ENCODE measurements around the gene ATP6V0C. TPM values are rescaled to one million over a fixed set of nuclear protein-coding genes. Genes with fewer than 3 reads are reported as not detected.
A peak's percentile ranks its signal among the peaks of the same experiment; 100 is the strongest.

Gene ATP6V0C
- total and polyA plus RNA-seq, 2 experiments from 2014 or later, result 81.4 to 375 TPM

GRCh38 chr16:2466667-2467527, 46.9 kb upstream of the ATP6V0C start:
- 86% methylated on average over 29 of the region's 29 CpGs for WGBS (ENCODE audit: low lambda C conversion rate, missing lambda C conversion rate)
- H3K4me1 ChIP-seq (ENCODE audit: insufficient read depth), result peaks cover 45% of the 10 kb centered on the region
- no peak overlapping the region for H2AFZ ChIP-seq
- H3K4me2 ChIP-seq, result peak overlapping the region; percentile 98
- H3K27ac ChIP-seq, result peak overlapping the region; percentile 67
- H3K9me3 ChIP-seq (ENCODE audit: low read depth), result no peaks in the 10 kb centered on the region
- H3K9me2 ChIP-seq (replicated peaks; ENCODE audit: insufficient read depth), result no peaks in the 10 kb centered on the region
- H3K36me3 ChIP-seq (replicated peaks; ENCODE audit: insufficient read depth, low read depth), result no peaks in the 10 kb centered on the region
- peaks cover 8% of the 10 kb centered on the region for H3K27me3 ChIP-seq
- H3K79me2 ChIP-seq, result no peaks in the 10 kb centered on the region
- DNase-seq (ENCODE audit: low spot score), result no peak
- no peak overlapping the region for H3K4me3 ChIP-seq
- no peaks in the 10 kb centered on the region for H4K20me1 ChIP-seq (ENCODE audit: insufficient read depth, poor library complexity, severe bottlenecking)
- TF ChIP-seq EZH2phosphoT487 (IDR thresholded peaks at IDR 0.05; ENCODE audit: low read depth, severe bottlenecking, unreplicated experiment) (no peak), EZH2 (IDR thresholded peaks at IDR 0.05; ENCODE audit: borderline replicate concordance) (no peak)
- TF ChIP-seq, protein P1, sequence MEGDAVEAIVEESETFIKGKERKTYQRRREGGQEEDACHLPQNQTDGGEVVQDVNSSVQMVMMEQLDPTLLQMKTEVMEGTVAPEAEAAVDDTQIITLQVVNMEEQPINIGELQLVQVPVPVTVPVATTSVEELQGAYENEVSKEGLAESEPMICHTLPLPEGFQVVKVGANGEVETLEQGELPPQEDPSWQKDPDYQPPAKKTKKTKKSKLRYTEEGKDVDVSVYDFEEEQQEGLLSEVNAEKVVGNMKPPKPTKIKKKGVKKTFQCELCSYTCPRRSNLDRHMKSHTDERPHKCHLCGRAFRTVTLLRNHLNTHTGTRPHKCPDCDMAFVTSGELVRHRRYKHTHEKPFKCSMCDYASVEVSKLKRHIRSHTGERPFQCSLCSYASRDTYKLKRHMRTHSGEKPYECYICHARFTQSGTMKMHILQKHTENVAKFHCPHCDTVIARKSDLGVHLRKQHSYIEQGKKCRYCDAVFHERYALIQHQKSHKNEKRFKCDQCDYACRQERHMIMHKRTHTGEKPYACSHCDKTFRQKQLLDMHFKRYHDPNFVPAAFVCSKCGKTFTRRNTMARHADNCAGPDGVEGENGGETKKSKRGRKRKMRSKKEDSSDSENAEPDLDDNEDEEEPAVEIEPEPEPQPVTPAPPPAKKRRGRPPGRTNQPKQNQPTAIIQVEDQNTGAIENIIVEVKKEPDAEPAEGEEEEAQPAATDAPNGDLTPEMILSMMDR (IDR thresholded peaks at IDR 0.05; ENCODE audit: poor library complexity), result no peak

DNA sequence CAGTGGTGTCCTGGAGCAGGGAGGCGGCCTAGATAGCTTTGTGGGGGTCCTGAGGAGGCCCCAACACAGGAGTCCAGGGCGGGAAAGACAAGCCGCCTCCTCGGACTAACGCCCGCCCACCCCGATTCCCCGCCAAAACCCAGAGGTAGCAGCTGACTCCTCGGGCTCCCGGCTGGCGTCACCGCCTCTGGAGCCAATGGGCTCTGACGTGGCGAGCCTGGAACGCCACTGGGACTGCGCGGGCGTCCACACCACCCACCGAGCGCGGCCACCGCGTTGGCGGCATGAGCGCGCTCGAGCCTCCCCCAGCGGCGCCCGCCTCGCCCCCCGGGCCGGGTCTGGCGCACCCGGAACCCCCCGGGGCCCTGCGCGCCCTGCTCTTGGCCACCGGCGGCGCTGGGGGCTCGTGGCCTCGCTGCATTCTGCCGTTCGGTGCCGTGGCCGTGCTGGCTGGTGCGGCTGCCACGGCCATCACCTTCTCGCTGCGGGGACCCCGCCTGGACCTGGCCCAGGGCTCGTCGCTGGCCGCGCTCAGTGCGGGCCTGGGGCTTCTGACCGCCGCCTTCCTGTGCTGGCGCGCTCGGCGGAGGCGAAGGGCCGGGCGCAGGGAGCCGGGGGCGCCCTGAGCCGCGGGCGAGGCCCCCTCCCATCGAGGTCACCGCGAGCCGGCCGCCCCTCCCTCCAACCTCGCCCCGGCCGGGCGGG, 46.1 kb upstream of the ATP6V0C start:
- peak; percentile 84 for DNase-seq (ENCODE audit: low spot score)
- H3K4me1 ChIP-seq (ENCODE audit: insufficient read depth), result peaks cover 50% of the 10 kb centered on the region
- peak overlapping the region; percentile 93 for H3K27ac ChIP-seq
- peak overlapping the region; percentile 6 for H2AFZ ChIP-seq
- H3K4me2 ChIP-seq, result peak overlapping the region; percentile 98
- no peaks in the 10 kb centered on the region for H3K79me2 ChIP-seq
- H3K27me3 ChIP-seq, result peaks cover 8% of the 10 kb centered on the region
- TF ChIP-seq EZH2 (IDR thresholded peaks at IDR 0.05; ENCODE audit: borderline replicate concordance) (peak; percentile 37), EZH2phosphoT487 (IDR thresholded peaks at IDR 0.05; ENCODE audit: low read depth, severe bottlenecking, unreplicated experiment) (no peak)
- TF ChIP-seq, protein P1 (IDR thresholded peaks at IDR 0.05; ENCODE audit: poor library complexity), result peak; percentile 10
- H4K20me1 ChIP-seq (ENCODE audit: insufficient read depth, poor library complexity, severe bottlenecking), result no peaks in the 10 kb centered on the region
- H3K9me2 ChIP-seq (replicated peaks; ENCODE audit: insufficient read depth), result no peaks in the 10 kb centered on the region
- no peaks in the 10 kb centered on the region for H3K9me3 ChIP-seq (ENCODE audit: low read depth)
- H3K4me3 ChIP-seq, result peak overlapping the region; percentile 72
- WGBS (ENCODE audit: low lambda C conversion rate, missing lambda C conversion rate), result 9% methylated on average over 13 of the region's 80 CpGs
- no peaks in the 10 kb centered on the region for H3K36me3 ChIP-seq (replicated peaks; ENCODE audit: insufficient read depth, low read depth)

DNA sequence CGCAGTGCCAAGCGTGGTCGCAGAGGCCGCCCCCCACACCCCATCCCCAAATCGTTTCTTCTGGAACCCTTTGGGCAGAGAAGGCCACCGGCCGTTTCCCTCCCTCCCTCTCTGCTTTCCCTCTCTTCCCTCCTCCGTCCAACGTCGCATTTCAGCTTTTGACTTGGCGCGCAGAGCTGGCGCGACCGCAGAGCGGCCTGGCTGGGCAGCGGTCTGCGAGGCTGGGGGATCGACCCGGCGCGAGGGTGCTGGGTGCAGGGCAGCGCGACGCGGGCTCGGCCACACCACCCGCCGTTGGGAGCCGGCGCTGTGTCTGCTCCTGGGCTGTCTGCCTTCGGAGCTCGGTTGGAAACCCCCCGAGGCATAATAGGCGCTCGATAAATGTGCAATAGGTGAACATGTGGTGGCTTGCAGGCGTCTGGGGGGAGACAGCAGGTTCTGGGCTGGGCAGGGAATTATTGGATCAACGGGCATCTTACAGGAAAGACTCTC, 45.5 kb upstream of the ATP6V0C start:
- Histone ChIP-seq H3K27ac (peak overlapping the region; percentile 93), H3K4me3 (peak overlapping the region; percentile 72), H3K27me3 (peaks cover 8% of the 10 kb centered on the region)

More for the DNA sequence above, 45.5 kb upstream of the ATP6V0C start:
- Histone ChIP-seq H3K4me1 (ENCODE audit: insufficient read depth) (peaks cover 55% of the 10 kb centered on the region), H2AFZ (peak overlapping the region; percentile 6), H3K9me2 (replicated peaks; ENCODE audit: insufficient read depth) (no peaks in the 10 kb centered on the region), H3K9me3 (ENCODE audit: low read depth) (no peaks in the 10 kb centered on the region), H3K79me2 (peaks cover 1% of the 10 kb centered on the region), H3K4me2 (peak overlapping the region; percentile 98), H4K20me1 (ENCODE audit: insufficient read depth, poor library complexity, severe bottlenecking) (no peaks in the 10 kb centered on the region), H3K36me3 (replicated peaks; ENCODE audit: insufficient read depth, low read depth) (no peaks in the 10 kb centered on the region)
- WGBS (ENCODE audit: low lambda C conversion rate, missing lambda C conversion rate), result 1% methylated on average over 27 of the region's 38 CpGs
- TF ChIP-seq EZH2phosphoT487 (IDR thresholded peaks at IDR 0.05; ENCODE audit: low read depth, severe bottlenecking, unreplicated experiment), result no peak
- TF ChIP-seq, protein P1 (IDR thresholded peaks at IDR 0.05; ENCODE audit: poor library complexity), result no peak
- no peak for TF ChIP-seq EZH2 (IDR thresholded peaks at IDR 0.05; ENCODE audit: borderline replicate concordance)
- peak; percentile 48 for DNase-seq (ENCODE audit: low spot score)
